ENCODE measurements around the gene CCDC87. TPM values are rescaled to one million over a fixed set of nuclear protein-coding genes. Genes with fewer than 3 reads are reported as not detected.

The CCDC87 gene
- total and polyA plus RNA-seq, 4 donors, result 0.14 to 0.17 (median 0.14) TPM; not detected in 1

DNA sequence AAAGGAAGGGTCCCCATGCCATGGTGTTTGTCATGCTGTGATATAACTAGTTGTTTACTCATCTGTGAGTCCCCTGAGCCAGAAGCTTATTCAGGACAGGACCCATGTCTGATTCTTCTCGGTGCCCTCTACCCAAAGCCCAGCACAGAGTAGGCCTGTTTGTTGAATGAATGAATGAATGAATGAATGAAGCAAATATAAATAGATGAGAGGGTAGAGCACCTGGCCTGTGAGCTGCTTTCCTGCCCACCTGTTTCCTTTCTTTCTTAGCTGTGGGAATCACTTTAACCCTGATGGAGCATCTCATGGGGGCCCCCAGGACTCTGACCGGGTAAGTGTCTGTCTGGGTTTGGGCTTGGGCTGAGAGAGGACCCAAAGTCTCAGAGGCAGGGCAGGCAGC, 7.4 kb upstream of the CCDC87 start:
- Histone ChIP-seq H3K36me3 (ENCODE audit: control insufficient read depth in 4 of 4, insufficient read depth in 3 of 4, low read depth in 1 of 4, low read length in 3 of 4) (peaks cover 0 to 5% (median 2%) of the 10 kb centered on the region in 4 donors), H3K9me3 (ENCODE audit: control insufficient read depth in 4 of 4, low read length in 3 of 4) (no peaks in the 10 kb centered on the region), H3K4me3 (ENCODE audit: low read depth in 1 of 3, low read length in 3 of 3) (no peak overlapping the region), H3K27me3 (ENCODE audit: control insufficient read depth in 4 of 4, insufficient read depth in 4 of 4, low read length in 3 of 4) (no peaks in the 10 kb centered on the region), H3K4me1 (ENCODE audit: control insufficient read depth in 4 of 4, insufficient read depth in 4 of 4, low read length in 3 of 4) (peaks cover 17 to 59% (median 44%) of the 10 kb centered on the region in 4 donors), H3K27ac (ENCODE audit: low read depth in 1 of 2, low read length in 2 of 2) (peak overlapping the region; percentile 75 to 88), H3K9ac (ENCODE audit: low read depth in 1 of 2, low read length in 2 of 2) (no peak overlapping the region)
- no peak for DNase-seq (ENCODE audit: low spot score)
- 83% methylated on average over 2 of the region's 2 CpGs for WGBS
- TF ChIP-seq EGR1 (IDR thresholded peaks at IDR 0.05; ENCODE audit: low read depth in 2 of 2) (no peak), FOXA2 (IDR thresholded peaks at IDR 0.05) (no peak), ZBTB33 (IDR thresholded peaks at IDR 0.05) (no peak), HNF4G (IDR thresholded peaks at IDR 0.05) (no peak), HNF4A (conservative IDR thresholded peaks at IDR 0.05) (no peak), JUND (IDR thresholded peaks at IDR 0.05) (no peak), YY1 (IDR thresholded peaks at IDR 0.05) (no peak), NR2F2 (IDR thresholded peaks at IDR 0.05) (no peak), CTCF (IDR thresholded peaks at IDR 0.05; ENCODE audit: low read depth, low read length, missing input control) (no peak), GABPA (IDR thresholded peaks at IDR 0.05 in 1 of 2, conservative IDR thresholded peaks at IDR 0.05 in 1 of 2) (no peak), RAD21 (IDR thresholded peaks at IDR 0.05) (no peak)
- TF ChIP-seq, protein P1, sequence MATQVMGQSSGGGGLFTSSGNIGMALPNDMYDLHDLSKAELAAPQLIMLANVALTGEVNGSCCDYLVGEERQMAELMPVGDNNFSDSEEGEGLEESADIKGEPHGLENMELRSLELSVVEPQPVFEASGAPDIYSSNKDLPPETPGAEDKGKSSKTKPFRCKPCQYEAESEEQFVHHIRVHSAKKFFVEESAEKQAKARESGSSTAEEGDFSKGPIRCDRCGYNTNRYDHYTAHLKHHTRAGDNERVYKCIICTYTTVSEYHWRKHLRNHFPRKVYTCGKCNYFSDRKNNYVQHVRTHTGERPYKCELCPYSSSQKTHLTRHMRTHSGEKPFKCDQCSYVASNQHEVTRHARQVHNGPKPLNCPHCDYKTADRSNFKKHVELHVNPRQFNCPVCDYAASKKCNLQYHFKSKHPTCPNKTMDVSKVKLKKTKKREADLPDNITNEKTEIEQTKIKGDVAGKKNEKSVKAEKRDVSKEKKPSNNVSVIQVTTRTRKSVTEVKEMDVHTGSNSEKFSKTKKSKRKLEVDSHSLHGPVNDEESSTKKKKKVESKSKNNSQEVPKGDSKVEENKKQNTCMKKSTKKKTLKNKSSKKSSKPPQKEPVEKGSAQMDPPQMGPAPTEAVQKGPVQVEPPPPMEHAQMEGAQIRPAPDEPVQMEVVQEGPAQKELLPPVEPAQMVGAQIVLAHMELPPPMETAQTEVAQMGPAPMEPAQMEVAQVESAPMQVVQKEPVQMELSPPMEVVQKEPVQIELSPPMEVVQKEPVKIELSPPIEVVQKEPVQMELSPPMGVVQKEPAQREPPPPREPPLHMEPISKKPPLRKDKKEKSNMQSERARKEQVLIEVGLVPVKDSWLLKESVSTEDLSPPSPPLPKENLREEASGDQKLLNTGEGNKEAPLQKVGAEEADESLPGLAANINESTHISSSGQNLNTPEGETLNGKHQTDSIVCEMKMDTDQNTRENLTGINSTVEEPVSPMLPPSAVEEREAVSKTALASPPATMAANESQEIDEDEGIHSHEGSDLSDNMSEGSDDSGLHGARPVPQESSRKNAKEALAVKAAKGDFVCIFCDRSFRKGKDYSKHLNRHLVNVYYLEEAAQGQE (IDR thresholded peaks at IDR 0.05), result no peak
- TF ChIP-seq, protein P2, sequence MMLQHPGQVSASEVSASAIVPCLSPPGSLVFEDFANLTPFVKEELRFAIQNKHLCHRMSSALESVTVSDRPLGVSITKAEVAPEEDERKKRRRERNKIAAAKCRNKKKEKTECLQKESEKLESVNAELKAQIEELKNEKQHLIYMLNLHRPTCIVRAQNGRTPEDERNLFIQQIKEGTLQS (IDR thresholded peaks at IDR 0.05), result no peak

- no peak overlapping the region for H3K4me3 ChIP-seq (ENCODE audit: low read depth in 1 of 3, low read length in 3 of 3)
- no peak for DNase-seq (ENCODE audit: low spot score)
- H3K27ac ChIP-seq (ENCODE audit: low read depth in 1 of 2, low read length in 2 of 2), result no peak overlapping the region
- TF ChIP-seq ZBTB33 (IDR thresholded peaks at IDR 0.05) (no peak), RXRA (IDR thresholded peaks at IDR 0.05) (no peak), MAX (IDR thresholded peaks at IDR 0.05) (no peak), YY1 (IDR thresholded peaks at IDR 0.05) (no peak), CTCF (IDR thresholded peaks at IDR 0.05; ENCODE audit: low read depth, low read length, missing input control) (no peak), SP1 (IDR thresholded peaks at IDR 0.05) (no peak), EGR1 (IDR thresholded peaks at IDR 0.05; ENCODE audit: low read depth in 2 of 2) (no peak)
- TF ChIP-seq, protein P2 (IDR thresholded peaks at IDR 0.05), result no peak
- 58% methylated on average over 6 of the region's 6 CpGs for WGBS
- H3K36me3 ChIP-seq (ENCODE audit: control insufficient read depth in 4 of 4, insufficient read depth in 3 of 4, low read depth in 1 of 4, low read length in 3 of 4), result peaks cover 0 to 5% (median 0%) of the 10 kb centered on the region in 4 donors
- no peaks in the 10 kb centered on the region for H3K27me3 ChIP-seq (ENCODE audit: control insufficient read depth in 4 of 4, insufficient read depth in 4 of 4, low read length in 3 of 4)
- peaks cover 16 to 51% (median 46%) of the 10 kb centered on the region in 4 donors for H3K4me1 ChIP-seq (ENCODE audit: control insufficient read depth in 4 of 4, insufficient read depth in 4 of 4, low read length in 3 of 4)
- no peak overlapping the region for H3K9ac ChIP-seq (ENCODE audit: low read depth in 1 of 2, low read length in 2 of 2)
- no peaks in the 10 kb centered on the region for H3K9me3 ChIP-seq (ENCODE audit: control insufficient read depth in 4 of 4, low read length in 3 of 4)
Observed at GRCh38 chr11:66598993-66599392, 6.1 kb upstream of the CCDC87 start.

Data from liver (tissue), 9 donors.